Nephron (organoid): ENCODE results near the gene RCAN2.

ENCODE experiments used
- H3K27ac Mint-ChIP-seq, 3 experiments: 2 replicates each; pipeline ENCODE4 v1.8.0; 2020; ENCODE audit warnings: mixed read lengths in 3 of 3, mild to moderate bottlenecking in 2 of 3, moderate library complexity in 1 of 3
- H3K27me3 Mint-ChIP-seq: 2 replicates; pipeline ENCODE4 v1.8.0; 2021; ENCODE audit warnings: low read depth, mild to moderate bottlenecking, moderate library complexity, mixed read lengths
- H3K36me3 Mint-ChIP-seq: 2 replicates; pipeline ENCODE4 v1.8.0; 2020; ENCODE audit warnings: low read depth, mixed read lengths
- H3K4me1 Mint-ChIP-seq: 2 replicates; pipeline ENCODE4 v1.8.0; 2020; ENCODE audit warnings: mixed read lengths
- H3K4me3 Mint-ChIP-seq, 3 experiments: 2 replicates each; pipeline ENCODE4 v1.8.0; 2020; ENCODE audit warnings: mild to moderate bottlenecking in 3 of 3, mixed read lengths in 3 of 3, moderate library complexity in 2 of 3
- H3K9me3 Mint-ChIP-seq: 2 replicates; pipeline ENCODE4 v1.8.0; 2020; ENCODE audit warnings: mixed read lengths
- CTCF ChIP-seq, 3 experiments: fragments of 200-600 bp; sonication (generic); IDR thresholded peaks; one replicate each; pipeline ENCODE4 v1.5.0; 2021; ENCODE audit warnings: antibody characterized with exemption in 3 of 3; ENCODE audit not compliant: unreplicated experiment in 3 of 3

RCAN2 gene

DNA sequence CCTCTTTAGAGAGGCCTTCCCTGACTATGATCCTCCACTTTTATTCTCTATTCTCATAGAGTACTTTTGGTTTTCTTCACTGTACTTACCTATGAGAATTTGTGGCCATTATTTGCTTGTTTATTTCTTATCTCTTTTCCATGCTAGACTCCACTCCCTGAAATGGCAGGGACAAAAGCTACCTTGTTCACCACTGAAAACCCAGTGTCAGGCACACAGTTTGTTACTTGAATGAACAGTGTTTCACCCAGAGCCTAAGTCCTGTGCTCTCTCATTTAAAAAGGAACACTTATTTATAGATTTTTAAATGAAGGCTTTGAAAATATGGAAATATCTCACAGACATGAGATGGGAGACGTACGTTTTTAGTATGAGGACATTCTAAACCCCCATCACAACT lies 272.8 kb downstream of the RCAN2 start:
- Mint-ChIP-seq H3K36me3 (no peaks in the 10 kb centered on the region), H3K4me3 (no peak overlapping the region)

DNA sequence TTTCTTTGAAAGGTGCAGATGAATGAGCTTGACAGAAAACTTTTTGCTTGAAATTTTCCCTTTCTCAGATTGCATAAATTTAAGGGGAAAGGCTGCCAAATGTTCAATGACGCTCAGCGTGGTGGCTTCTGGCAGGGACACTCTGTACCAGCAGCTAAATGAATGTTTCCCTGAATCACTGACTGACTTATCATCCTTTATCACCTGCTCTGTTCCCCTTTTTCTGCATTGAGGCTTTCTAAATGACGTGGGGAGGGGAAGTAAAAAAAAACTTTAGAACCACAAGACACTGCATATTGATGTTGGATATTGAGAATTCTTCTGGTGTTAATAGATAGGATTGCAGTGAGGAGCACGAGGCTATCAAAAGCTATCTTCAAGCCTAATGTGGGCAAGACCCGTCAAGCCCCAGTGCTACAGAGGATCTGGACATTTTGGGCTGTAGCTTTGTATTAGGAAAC lies 273.5 kb downstream of the RCAN2 start:
- no peaks in the 10 kb centered on the region for H3K36me3 Mint-ChIP-seq
- H3K4me1 Mint-ChIP-seq, result peaks cover 15% of the 10 kb centered on the region
- no peaks in the 10 kb centered on the region for H3K9me3 Mint-ChIP-seq
- peaks cover 7% of the 10 kb centered on the region for H3K27me3 Mint-ChIP-seq
- H3K27ac Mint-ChIP-seq, result no peak overlapping the region
- no peak overlapping the region for H3K4me3 Mint-ChIP-seq
- no peak for TF ChIP-seq CTCF (IDR thresholded peaks at IDR 0.05; ENCODE audit: unreplicated experiment in 3 of 3)

More for the DNA sequence above, 272.8 kb downstream of the RCAN2 start:
- peaks cover 15% of the 10 kb centered on the region for H3K4me1 Mint-ChIP-seq
- no peaks in the 10 kb centered on the region for H3K9me3 Mint-ChIP-seq
- peaks cover 7% of the 10 kb centered on the region for H3K27me3 Mint-ChIP-seq
- no peak overlapping the region for H3K27ac Mint-ChIP-seq
- no peak for TF ChIP-seq CTCF (IDR thresholded peaks at IDR 0.05; ENCODE audit: unreplicated experiment in 3 of 3)

- no peak overlapping the region for H3K27ac Mint-ChIP-seq
- H3K4me3 Mint-ChIP-seq, result no peak overlapping the region
- peaks cover 15% of the 10 kb centered on the region for H3K4me1 Mint-ChIP-seq
- TF ChIP-seq CTCF (IDR thresholded peaks at IDR 0.05; ENCODE audit: unreplicated experiment in 3 of 3), result no peak
- H3K27me3 Mint-ChIP-seq, result peaks cover 7% of the 10 kb centered on the region
- H3K36me3 Mint-ChIP-seq, result no peaks in the 10 kb centered on the region
- H3K9me3 Mint-ChIP-seq, result no peaks in the 10 kb centered on the region
Observed at GRCh38 chr6:46216879-46217278, 274.4 kb downstream of the RCAN2 start.

DNA sequence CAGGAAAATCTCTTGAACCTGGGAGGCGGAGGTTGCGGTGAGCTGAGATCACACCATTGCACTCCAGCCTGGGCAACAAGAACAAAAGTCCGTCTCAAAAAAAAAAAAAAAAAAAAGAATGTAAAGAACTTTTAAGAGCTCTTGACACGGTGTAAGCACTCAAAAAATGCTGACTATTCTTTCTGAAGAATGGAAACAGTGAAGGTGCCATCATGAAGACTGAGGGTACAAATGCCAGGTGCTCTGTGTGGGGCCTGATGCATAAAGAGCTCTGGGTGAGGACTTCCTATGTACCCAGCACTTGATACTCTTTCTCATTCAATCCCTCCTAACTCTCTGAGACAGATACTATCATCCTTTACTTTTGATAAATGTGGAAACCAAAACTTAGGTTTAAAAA lies 275.5 kb downstream of the RCAN2 start:
- no peak overlapping the region for H3K27ac Mint-ChIP-seq
- H3K27me3 Mint-ChIP-seq, result peaks cover 4% of the 10 kb centered on the region
- peaks cover 8% of the 10 kb centered on the region for H3K9me3 Mint-ChIP-seq
- H3K4me3 Mint-ChIP-seq, result no peak overlapping the region
- no peaks in the 10 kb centered on the region for H3K36me3 Mint-ChIP-seq
- TF ChIP-seq CTCF (IDR thresholded peaks at IDR 0.05; ENCODE audit: unreplicated experiment in 3 of 3), result no peak
- H3K4me1 Mint-ChIP-seq, result peaks cover 13% of the 10 kb centered on the region

DNA sequence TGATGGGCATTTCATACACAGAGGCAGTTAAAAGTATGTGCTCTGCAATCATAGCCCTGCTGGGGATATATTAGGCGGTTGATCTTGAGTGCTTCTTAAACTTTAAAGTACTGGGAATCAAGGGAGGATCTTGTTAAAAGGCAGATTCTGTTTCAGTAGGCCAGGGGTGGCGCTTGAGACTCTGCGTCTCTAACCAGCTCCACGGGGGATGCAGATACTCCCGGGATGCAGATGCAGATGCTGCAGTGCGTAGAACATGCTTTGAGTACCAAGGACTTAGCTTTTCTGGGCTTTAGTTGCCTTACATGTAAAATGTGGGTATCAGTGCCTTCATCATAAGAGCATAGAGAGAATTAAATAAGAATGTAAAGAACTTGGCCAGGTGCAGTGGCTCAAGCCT lies 276.0 kb downstream of the RCAN2 start:
- Mint-ChIP-seq H3K9me3 (peaks cover 11% of the 10 kb centered on the region), H3K27me3 (peaks cover 4% of the 10 kb centered on the region), H3K36me3 (no peaks in the 10 kb centered on the region), H3K27ac (no peak overlapping the region), H3K4me1 (peaks cover 13% of the 10 kb centered on the region), H3K4me3 (no peak overlapping the region)
- no peak for TF ChIP-seq CTCF (IDR thresholded peaks at IDR 0.05; ENCODE audit: unreplicated experiment in 3 of 3)

DNA sequence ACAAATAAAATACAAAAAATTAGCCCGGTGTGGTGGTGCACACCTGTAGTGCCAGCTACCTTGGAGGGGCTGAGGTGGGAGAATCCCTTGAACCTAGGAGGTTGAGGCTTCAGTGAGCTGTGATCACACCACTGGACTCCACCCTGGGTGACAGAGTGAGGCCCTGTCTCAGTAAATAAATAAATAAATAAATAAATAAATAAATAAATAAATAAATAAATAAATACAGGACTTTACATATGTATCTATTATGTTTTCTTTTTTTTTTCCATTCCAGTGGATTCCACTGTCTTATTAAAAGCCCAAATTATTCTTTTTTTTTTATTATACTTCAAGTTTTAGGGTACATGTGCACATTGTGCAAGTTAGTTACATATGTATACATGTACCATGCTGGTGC lies 279.3 kb downstream of the RCAN2 start:
- Mint-ChIP-seq H3K4me3 (no peak overlapping the region), H3K9me3 (peaks cover 11% of the 10 kb centered on the region), H3K4me1 (peaks cover 13% of the 10 kb centered on the region), H3K36me3 (no peaks in the 10 kb centered on the region), H3K27ac (no peak overlapping the region), H3K27me3 (no peaks in the 10 kb centered on the region)
- no peak for TF ChIP-seq CTCF (IDR thresholded peaks at IDR 0.05; ENCODE audit: unreplicated experiment in 3 of 3)
